WERI-Rb-1 (cell line): Measurements from ENCODE around the gene CCDC148.

Source experiments
- DNase-seq: peaks from one replicate; pipeline ENCODE4 v3.0.0-alpha.2; 2020
- H3K27ac ChIP-seq: fragments of 250-450 bp; sonication (Bioruptor Pico); 2 replicates; pipeline ENCODE4 v1.5.1; 2020; ENCODE audit warnings: mild to moderate bottlenecking, moderate library complexity
- H3K27me3 ChIP-seq: fragments of 250-450 bp; sonication (Bioruptor Pico); 2 replicates; pipeline ENCODE4 v1.5.1; 2021; ENCODE audit warnings: mild to moderate bottlenecking, low read depth, moderate library complexity; ENCODE audit not compliant: insufficient read depth, severe bottlenecking
- H3K36me3 ChIP-seq: fragments of 250-450 bp; sonication (Bioruptor Pico); 2 replicates; pipeline ENCODE4 v1.5.1; 2020; ENCODE audit warnings: mild to moderate bottlenecking, moderate library complexity
- H3K4me3 ChIP-seq: 2 replicates; pipeline ENCODE4 v1.5.1; 2011; ENCODE audit warnings: low read depth, mild to moderate bottlenecking, control low read depth, low read length
- H3K9me3 ChIP-seq: fragments of 250-450 bp; sonication (Bioruptor Pico); 2 replicates; pipeline ENCODE4 v1.5.1; 2021; ENCODE audit warnings: mild to moderate bottlenecking, moderate library complexity; ENCODE audit not compliant: severe bottlenecking
- CTCF ChIP-seq: IDR thresholded peaks from 2 replicates; pipeline ENCODE4 v1.5.1; 2011; ENCODE audit warnings: low read depth, mild to moderate bottlenecking, control low read depth, inconsistent platforms, low read length

The CCDC148 gene

DNA sequence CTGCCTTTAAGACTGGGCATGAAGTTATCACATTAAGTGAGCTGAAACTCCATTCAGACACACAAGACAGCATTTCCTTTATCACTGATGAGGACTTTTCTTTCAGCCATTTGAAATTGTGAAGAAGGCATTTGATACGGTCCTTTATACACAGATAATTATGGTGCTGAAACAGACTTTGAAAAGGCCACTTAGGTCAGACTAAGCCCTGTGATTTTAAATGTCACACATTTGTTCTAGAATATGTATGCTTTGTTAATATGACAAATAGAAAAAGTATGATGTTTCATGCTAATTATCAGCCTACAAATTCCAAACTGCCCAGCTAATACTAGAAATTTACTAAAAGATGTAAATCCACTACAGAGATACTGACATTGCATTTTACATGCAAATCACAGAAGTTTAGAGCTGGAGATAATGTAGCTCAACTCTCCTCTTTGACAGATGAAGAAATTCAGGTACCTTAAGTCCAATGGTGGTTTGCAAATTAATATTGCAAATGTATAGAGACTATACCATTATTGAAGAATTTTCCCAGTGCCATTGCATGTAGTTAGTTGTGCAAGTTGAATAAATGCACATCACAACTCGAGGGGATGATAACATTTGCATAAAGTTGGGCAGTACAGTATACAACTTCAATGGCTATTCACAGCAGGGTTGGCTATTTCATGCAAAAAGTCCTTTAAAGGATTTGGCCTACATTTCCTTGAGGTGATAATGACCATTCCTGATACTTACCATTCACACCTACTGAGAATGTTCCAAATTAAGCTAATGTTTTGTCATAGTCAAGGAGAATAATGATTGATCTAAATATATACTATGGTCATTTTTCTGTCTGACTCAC lies 179.7 kb downstream of the CCDC148 start:
- no peaks in the 10 kb centered on the region for H3K36me3 ChIP-seq
- H3K27me3 ChIP-seq: no peaks in the 10 kb centered on the region
- no peak for DNase-seq
- no peaks in the 10 kb centered on the region for H3K9me3 ChIP-seq
- no peak for TF ChIP-seq CTCF
- H3K4me3 ChIP-seq: no peak overlapping the region
- no peak overlapping the region for H3K27ac ChIP-seq

- no peaks in the 10 kb centered on the region for H3K27me3 ChIP-seq
- no peak for TF ChIP-seq CTCF
- H3K9me3 ChIP-seq: no peaks in the 10 kb centered on the region
- DNase-seq: no peak
- no peak overlapping the region for H3K27ac ChIP-seq
- H3K4me3 ChIP-seq: no peak overlapping the region
- H3K36me3 ChIP-seq: no peaks in the 10 kb centered on the region
These were observed 182.8 kb downstream of the CCDC148 start for GRCh38 chr2:158273791-158274190.

GRCh38 chr2:158270536-158270935 lies 186.0 kb downstream of the CCDC148 start:
- TF ChIP-seq CTCF: no peak
- no peak for DNase-seq
- no peak overlapping the region for H3K4me3 ChIP-seq

GRCh38 chr2:158269143-158269542 lies 187.4 kb downstream of the CCDC148 start:
- H3K27me3 ChIP-seq: no peaks in the 10 kb centered on the region
- no peak for DNase-seq
- no peak for TF ChIP-seq CTCF
- H3K4me3 ChIP-seq: no peak overlapping the region
- H3K36me3 ChIP-seq: no peaks in the 10 kb centered on the region
- H3K9me3 ChIP-seq: no peaks in the 10 kb centered on the region
- no peak overlapping the region for H3K27ac ChIP-seq

More at GRCh38 chr2:158270536-158270935, 186.0 kb downstream of the CCDC148 start:
- Histone ChIP-seq H3K27me3 (no peaks in the 10 kb centered on the region), H3K36me3 (no peaks in the 10 kb centered on the region), H3K27ac (no peak overlapping the region), H3K9me3 (no peaks in the 10 kb centered on the region)

GRCh38 chr2:158266111-158266510 lies 190.4 kb downstream of the CCDC148 start:
- no peak for TF ChIP-seq CTCF
- Histone ChIP-seq H3K27me3 (no peaks in the 10 kb centered on the region), H3K4me3 (no peak overlapping the region), H3K36me3 (no peaks in the 10 kb centered on the region), H3K27ac (no peak overlapping the region), H3K9me3 (no peaks in the 10 kb centered on the region)
- no peak for DNase-seq

DNA sequence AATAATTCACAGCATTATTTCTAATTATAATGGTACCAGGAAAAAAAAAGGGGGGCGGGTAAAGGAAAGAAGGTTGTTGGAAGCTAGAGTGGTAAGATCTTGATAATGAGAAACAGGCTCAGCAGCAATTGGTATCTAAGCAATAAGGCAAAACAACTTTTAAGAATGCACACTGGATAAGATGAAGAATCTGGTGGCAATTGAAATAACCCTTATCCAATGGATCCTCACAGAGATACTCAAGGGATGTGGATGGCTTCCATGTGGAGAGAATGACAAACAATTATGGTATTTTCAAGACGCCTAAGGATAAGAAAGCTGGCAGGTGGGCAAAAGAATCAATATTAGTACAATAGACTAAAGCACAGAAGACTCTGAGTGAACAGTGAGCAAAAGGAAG lies 201.3 kb downstream of the CCDC148 start:
- no peak for TF ChIP-seq CTCF
- DNase-seq: no peak
- no peaks in the 10 kb centered on the region for H3K36me3 ChIP-seq
- H3K9me3 ChIP-seq: no peaks in the 10 kb centered on the region
- no peak overlapping the region for H3K4me3 ChIP-seq
- H3K27ac ChIP-seq: no peak overlapping the region
- H3K27me3 ChIP-seq: no peaks in the 10 kb centered on the region
